Inflammatory macrophage treated with lipopolysaccharide for 4 hours (primary cell): ENCODE measurements around the gene APP.
"Not testable (repeated sequence)": the region's sequence is repeated elsewhere in the genome, so short reads cannot be mapped to it uniquely, and the experiment has no call there.

Source experiments
- DNase-seq: peaks from one replicate; pipeline ENCODE4 v3.0.0-alpha.2; 2020

Gene APP

DNA sequence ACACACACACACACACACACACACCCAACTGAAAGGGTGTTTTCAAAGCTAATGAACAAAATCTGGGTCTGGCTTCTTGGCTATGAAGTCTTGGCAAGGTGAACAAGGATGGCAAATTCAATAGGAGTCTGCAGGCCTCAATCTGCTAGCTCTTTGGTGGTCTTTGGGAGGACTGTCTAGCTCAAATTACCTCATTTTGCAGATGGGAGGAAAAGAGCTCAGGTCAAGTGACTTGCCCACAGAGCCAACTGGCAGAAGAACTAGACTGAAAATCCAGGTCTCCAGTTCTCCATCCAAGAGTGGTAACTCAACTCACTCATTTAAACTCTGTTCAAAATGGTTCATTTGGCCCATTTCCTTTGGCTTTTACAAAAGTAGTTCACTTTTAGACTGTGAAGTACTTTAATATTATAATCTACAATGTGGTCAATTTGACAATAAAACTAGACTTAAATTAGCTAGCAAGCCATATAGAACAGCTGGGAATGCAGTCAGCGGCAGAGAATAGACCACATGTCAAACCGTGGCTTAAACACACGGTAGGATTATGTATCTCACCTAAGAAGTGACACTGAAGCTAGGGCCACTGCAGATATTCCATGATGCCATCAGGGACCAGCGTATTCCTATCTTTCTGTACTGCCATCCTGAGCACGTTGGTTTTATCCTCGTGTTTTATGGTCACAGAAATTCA lies 112.9 kb downstream of the APP start:
- no peak for DNase-seq

DNA sequence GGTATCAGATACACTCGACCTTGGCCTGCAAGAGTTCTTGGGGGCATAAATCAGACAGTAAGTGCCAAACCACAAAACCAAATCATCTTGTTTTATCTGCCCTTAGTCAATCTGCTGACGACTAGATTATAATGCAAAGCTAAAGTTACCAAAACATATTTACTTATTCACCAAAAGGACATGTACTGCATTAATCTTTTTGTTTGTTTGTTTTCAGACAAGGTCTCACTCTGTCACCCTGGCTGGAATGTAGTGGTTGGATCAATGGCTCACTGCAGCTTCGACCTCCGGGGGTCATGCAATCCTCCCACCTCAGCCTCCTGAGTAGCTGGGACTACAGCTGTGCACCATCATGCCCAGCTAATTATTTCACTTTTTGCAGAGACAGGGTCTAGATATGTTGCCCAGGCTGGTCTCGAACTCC lies 114.7 kb downstream of the APP start:
- DNase-seq, result no peak

DNA sequence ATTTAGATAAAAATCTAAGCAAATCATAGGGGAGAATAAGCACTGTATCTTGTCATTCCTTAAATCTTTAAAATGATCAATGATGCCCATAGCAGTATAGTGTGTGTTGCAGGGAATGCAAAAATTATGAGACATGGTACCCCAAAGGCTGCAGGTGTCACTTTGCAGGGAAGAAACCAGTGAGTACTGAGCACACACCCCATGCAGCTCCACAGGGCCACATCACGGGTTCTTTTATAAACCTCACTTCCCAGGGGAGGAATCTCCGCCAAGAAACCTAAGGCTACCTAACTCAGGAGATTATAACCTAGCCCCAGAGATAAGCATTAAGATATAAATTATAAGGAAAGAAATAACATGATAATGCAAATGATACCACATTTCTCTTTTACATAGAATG lies 115.6 kb downstream of the APP start:
- no peak for DNase-seq

DNA sequence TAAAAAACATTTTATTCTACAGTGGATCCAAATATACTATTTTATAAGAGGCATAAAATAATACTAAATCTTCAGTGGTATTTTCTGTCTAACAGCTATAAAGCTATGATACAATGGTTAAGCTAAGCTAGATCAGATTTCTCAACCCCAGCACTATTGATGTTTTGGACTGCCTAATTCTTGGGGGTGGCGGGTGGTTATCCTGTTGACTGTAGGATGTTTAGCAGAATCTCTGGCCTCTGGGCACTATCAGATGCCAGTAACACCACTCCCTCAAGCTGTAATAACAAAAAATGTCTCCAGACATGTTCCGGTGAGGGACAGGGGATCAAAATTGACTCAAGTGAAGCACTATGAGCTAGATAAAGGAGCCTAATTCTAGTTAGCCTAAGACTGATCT lies 118.5 kb downstream of the APP start:
- no peak for DNase-seq

DNA sequence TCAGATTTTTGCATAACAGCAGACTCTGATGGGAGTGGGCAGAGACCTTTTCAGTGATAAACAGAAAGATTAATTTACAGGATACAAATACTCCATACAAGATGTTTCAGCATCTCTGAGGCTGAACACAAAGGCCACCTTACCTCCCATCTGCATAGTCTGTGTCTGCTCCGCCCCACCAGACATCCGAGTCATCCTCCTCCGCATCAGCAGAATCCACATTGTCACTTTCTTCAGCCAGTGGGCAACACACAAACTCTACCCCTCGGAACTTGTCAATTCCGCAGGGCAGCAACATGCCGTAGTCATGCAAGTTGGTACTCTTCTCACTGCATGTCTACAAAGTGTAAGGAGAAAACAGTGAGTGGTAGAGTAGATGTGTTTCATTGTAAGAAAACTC lies 119.7 kb downstream of the APP start:
- no peak for DNase-seq

DNA sequence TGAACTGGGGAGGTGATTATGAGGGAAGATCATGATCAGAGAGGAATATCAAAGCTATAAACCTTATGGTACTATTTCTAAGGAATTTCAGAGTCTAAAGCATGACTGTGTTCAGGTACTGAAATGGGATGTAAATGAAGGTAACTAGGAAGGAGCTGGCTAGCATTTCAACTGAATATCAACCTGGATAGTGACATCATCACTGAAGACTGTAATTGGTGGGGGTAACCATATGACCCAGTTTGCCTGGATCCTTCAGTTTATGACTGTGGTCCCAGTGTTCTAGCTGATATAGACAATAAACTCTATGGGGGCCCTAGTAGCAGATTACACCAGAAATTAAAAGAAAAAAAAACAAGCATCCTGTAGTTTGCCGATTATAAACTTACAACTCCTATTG lies 120.8 kb downstream of the APP start:
- no peak for DNase-seq

DNA sequence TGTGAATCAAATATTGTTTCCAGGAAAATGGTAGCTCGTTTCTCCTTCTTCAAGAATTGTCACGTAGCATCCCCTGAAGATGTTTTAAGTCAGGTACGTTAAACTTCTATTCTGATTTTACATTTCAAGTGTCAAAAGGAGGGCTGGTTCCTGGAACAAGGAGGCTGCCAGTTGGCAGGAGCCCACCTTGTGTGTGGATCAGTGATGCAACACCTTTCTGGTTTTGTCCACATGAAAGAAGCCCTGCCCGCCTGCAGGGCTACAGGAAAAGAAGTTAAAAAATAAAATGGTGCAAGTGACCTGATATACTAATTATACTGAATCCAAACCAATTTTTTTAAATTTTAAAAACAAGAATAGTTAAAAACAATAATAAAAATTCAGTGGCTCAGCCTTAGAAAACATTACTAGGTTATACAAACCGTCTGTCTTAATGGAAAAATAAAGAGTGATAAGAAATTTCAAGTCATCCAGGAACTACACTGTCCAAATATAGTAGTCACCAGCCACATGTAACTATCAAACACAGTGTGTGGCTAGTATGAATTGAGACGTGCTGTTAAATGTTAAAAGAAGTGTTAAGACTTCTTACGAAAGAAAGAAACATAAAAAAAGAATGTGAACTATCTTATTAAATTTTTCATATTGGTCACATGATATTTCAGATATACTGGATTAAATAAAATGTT lies 123.1 kb downstream of the APP start:
- DNase-seq, result no peak

DNA sequence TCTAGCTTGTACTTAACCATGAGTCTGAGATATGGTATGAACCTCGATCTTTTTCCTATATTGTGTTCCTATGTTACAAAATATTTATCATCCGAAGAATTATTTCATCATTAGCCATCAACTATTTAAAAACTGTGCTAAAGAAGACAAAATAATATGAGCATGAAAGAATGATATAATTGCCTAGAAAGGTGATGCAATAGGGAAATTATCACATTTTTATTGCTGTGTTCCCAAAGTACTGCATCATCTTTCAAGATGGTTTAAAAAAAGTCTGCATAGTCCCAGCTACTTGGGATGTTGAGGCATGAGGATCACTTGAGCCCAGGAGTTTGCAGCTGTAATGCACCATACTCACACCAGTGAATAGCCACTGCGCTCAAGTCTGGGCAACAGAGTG lies 126.7 kb downstream of the APP start:
- DNase-seq, result no peak

DNA sequence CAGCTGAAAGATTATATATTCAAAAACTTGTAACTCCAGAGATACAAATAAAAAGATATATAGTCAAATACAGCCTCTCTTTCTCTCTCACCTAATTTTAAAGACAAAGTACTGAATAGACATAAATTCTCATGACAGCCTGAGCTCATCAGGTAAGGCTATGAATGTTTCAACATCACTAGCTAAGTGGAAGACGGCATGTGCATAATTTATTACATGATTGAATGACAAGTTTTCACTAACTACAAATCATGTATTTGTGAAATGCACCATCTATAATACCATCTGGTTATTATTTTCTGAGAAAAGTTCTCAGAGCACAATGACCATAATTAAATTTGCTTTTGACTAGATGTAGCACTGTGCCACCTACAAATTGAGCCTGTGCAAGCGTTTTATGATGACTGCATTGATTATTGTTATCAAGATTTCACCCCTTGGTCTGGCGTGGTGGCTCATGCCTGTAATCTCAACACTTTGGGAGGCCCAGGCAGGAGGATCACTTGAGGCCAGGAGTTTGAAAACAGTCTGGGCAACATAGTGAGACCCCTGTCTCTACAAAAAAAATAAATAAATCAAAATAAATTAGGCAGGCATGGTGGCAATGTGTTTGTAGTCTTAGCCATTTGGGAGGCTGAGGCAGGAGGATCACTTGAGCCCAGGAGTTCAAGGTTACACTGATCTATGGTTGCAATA lies 128.2 kb downstream of the APP start:
- DNase-seq, result no peak

DNA sequence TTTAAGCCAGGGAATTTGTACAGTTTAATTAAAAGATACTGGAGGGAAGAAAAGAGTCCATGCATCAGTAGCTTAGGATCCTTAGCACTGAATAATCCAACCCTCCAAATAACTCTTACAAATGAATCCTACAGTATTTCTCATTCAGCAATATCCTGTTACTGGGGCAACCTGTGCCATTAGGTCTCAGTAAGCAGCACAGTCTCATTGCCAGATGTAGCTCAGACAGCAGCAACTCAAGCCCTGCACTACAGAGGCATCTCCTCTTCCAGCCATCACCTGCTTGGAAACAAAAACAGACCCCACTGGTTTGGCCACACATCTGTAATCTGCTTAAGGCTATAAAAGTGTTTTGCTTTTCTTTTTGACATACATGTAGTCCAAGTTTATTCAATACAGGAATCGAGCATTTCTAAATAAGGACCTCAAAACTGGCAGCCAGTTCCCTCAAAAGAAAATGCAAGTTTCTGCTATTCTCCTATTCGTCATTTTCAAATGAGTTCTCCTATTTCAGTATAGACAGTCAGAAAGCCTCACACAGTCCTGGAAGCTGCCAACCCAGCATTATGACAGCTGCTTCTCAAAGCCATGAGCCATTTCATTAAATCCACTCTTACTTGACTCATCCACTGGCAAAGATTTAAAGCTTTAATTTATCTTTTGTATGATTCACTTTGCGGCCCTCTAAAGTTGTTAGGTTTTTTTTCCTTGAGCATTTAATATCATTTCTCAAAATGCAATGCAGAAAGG lies 129.0 kb downstream of the APP start:
- no peak for DNase-seq

DNA sequence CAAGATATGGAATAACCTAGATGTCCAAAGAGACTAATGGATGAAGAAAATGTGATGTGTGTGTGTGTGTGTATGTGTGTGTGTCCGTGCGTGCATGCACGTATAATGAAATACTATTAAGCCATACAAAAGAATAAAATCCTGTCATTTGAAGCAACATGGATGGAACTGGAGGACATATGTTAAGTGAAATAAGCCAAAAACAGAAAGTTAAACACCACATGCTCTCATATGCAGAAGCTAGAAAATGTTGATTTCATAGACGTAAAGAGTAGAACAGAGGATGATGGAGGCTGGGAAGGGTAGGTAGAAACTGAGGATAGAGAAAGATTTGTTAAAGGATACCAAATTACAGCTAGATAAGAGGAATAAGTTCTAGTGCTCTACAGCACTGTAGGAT lies 133.7 kb downstream of the APP start:
- no peak for DNase-seq

DNA sequence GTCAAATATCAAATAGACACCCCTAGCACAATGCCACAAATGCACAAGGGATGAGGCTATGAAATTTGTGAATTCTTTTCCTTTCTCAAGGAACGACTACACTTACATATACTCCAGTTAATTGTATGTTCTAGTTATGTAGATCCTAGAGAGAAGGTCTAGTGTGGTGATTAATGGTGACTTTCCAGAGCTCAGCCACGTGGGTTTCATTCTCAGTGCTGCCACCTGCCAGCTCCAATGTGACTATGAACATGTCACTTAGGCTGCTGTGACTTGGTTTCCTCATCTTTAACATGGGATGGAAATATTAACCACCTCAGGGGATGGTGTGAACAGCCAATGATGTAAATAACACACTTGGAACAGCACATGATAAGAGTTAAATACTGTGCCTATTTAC lies 138.3 kb downstream of the APP start:
- DNase-seq, result no peak

DNA sequence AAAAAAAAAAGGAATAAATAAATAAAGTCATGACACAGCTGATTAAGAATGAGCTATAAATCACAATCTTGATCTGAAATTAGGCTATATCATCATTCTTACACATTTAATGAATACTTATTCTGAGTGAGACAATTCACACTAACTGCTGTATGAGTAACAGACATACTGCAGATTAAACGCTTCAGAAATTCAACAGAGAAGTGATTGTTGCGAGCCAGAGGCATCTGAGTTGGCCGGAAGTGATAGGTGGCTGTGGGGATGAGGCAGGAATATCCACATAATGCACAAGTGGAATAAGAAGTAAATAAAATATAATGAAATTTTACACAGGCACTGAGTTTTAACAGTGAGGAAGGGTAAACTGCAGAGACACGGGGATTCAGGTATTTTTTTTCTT lies 142.4 kb downstream of the APP start:
- DNase-seq, result no peak

DNA sequence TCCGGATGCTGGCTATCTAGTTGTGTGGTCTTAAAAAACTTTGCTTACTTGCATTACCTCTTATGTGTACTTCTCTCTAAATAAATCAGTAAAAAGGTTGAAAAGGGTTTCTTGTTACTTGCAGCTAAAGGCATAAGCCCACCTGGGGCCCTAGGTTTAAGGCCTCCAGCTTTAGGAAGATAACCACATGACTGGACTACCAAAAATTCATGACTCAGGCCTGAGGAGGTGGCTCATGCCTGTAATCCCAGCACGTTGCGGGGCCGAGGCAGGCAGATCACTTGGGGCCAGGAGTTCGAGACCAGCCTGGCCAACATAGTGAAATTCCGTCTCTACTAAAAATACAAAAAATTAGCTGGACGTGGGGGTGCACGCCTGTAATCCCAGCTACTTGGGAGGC lies 142.9 kb downstream of the APP start:
- DNase-seq, result no peak

DNA sequence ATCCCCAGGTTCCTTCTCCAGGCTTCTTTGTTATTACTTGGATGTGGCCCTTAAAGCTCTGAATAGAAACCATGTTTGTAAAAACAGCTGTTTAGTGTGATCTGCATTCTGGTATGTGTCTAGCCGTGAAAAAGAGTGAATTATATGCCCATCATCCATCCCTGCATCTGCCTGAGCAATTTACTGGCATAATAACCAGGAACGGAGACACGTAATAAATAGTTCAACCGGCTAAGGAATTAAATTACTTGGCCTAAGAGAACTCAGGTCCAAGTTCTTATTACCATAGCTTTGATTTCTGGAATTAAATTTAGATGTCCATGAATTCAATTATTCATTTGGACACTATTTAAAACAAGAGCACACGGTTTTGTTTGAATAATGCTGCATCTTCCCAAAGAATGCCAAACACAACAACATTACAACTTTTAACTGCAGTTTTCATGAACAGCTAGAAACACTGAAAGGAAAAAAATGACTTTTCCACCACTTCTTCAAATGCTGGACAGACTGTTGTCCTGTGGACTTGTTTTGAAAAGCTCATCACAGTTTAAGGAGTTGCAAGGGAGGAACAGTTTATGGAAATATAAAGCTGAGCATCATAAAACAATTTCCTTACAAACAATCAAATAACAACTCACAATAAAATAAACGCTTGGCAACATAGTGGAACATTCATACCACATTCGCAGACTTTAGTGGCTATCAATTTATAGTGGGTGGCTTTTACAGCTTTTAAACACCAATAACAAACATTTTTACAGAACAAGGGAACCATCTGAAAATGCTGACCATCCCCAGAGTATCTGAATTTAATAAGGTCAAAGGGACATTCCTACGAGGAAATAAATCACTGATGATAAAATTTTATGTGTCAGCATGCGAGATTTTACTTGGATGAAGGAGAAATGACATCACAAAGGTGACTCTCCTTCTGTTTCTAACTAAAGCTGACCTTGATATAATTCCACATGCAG lies 144.7 kb downstream of the APP start:
- no peak for DNase-seq

DNA sequence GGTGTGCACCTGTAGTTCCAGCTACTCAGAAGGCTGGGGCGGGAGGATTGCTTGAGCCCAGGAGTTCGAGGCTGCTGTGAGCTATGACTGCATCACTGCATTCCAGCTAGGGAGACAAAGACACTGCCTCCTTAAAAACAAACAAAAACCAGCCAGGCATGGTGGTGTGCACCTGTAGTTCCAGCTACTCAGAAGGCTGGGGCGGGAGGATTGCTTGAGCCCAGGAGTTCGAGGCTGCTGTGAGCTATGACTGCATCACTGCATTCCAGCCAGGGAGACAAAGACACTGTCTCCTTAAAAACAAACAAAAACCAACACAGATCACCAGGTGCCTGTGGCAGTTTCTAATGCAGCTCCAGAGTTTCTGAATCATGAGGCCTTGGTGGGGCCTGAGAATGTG lies 147.2 kb downstream of the APP start:
- DNase-seq, result not testable (repeated sequence)

DNA sequence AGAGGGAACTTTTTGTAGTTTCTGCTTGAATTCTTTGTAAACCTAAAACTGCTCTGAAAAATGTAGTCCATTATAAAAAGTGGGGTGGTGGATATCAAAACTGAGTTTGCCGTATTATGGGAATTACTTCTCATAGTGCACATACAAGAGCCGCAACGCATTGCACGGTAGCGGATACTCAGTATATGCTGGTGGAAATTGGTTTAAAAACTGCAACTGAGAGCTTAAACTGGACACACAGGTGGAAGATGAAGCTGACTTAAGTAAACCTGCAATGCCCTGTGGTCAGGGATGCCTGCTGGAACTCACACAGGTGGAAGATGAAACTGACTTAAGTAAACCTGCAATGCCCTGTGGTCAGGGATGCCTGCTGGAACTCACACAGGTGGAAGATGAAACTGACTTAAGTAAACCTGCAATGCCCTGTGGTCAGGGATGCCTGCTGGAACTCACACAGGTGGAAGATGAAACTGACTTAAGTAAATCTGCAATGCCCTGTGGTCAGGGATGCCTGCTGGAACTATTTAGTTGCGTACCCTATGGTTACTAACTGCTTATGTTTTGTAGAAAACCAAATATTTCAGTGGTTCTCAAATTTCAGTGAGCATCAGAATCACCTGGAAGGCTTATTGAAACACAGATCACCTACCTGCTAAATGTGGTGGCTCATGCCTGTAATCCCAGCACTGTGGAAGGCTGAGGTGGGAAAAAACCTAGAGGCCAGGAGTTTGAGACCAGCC lies 147.8 kb downstream of the APP start:
- not testable (repeated sequence) for DNase-seq

DNA sequence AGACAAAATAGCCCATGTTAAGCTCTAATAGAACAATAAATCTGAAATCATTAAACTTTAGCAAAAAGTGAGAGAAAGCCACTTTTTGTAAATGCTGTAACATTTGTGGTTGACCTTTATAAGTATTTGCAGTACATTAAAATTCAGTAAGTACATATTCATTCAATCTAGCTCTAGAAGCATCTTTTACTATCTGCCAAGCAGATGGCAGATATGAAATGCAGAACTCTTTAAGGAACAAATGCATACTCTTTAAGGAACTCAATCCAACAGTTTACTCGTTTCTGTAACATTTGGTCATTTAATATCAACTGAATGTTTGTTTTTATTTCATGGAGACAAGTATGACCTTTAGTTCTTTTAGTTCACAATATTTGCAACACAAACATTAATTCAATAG lies 150.1 kb downstream of the APP start:
- no peak for DNase-seq

DNA sequence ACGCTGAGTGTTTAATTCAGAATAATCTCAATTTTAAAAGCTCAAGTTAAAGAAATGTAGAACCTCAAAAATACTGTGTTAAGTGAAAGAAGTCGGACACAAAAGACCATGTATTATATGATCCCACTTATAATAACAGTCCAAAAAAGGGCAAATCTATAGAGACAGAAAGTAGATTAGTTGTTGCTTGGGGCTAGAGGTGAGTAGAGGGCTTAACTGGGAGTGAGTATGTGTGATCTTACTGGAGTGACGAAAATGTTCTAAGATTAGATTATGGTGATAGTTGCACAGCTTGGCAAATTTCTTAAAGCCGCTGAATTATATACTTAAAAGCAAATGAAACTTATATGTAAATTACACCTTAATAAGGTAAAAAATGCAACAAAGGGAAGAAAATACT lies 150.5 kb downstream of the APP start:
- DNase-seq, result no peak

DNA sequence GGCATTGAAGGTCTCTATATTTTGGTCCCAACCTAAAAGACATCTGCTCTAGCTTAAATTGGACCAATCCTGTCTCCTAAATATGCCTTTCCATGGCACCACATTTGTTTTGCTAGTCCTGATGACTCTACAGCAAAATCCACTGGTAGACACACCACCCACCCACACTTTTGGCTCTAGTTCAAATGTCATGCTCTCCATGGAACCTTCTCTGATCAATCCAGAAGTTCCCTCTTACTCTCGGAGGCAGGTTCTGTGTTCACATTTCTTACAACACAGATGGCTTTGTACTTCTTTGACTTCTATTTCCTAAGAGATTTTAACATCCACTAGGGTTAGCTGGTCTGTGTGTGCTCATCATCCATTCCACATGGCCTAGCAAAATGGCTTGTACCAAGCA lies 151.3 kb downstream of the APP start:
- DNase-seq, result peak; percentile 29

DNA sequence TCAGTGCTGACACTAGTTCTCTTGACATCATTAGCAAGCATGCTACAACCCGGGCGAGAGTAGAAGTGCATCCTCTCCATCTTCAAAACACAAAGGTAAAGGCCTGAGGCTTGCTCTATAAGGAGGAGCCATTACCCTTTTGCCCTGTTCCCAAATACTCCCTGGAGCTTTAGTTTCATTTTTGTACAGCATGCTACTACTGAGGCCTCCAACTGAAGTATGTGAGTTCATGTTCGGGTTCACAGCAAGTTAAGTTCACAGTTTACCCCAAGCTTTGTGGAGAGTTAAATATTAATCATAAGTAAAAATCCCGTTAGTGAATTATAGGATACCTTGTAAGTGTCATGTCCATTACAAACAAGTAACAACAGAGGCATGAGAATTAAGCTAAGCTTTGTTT lies 156.6 kb downstream of the APP start:
- DNase-seq, result no peak

DNA sequence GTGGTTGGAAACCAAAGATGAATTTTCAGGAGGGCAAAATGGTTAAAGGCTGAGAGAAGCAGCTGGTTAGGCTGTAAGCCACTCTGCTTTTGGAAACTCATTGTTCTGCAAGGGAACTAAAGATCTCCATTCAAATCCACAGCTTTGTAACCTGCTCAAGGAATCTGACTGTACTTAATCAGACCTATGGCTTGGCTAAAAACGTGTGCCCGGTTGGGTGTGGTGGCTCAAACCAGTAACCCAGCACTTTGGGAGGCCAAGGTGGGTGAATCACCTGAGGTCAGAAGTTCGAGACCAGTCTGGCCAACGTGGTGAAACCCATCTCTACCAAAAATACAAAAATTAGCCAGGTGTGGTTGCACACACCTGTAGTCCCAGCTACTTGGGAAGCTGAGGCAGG lies 158.1 kb downstream of the APP start:
- DNase-seq, result not testable (repeated sequence)
